HEK293 (cell line): Measurements from ENCODE around the gene LRRC75A.

Experiments
- HOXD13 ChIP-seq: sonication (generic); formaldehyde crosslinking; IDR thresholded peaks from 2 replicates; pipeline ENCODE4 v1.8.0; 2022; ENCODE audit warnings: missing genetic modification reagents, borderline replicate concordance
- ZBTB44 ChIP-seq: fragments of 450-650 bp; IDR thresholded peaks from 2 replicates; pipeline ENCODE4 v1.5.1; 2018; ENCODE audit warnings: missing biosample characterization, mild to moderate bottlenecking, missing genetic modification characterization
- ZNF629 ChIP-seq: fragments of 450-650 bp; formaldehyde crosslinking; IDR thresholded peaks from 2 replicates; pipeline ENCODE4 v1.5.1; 2017; ENCODE audit warnings: missing biosample characterization, missing genetic modification characterization

- TF ChIP-seq ZNF629 (tag by site-specific recombination), result no peak
- no peak for TF ChIP-seq ZBTB44 (tag by site-specific recombination)
- TF ChIP-seq HOXD13 (CRISPR knock-in tag), result no peak
Measured at GRCh38 chr17:16455997-16456741, 35.8 kb downstream of the LRRC75A start.
